Vagina (tissue), 2 donors: ENCODE measurements around the gene RYR1.

Experiments
- POLR2A ChIP-seq, 2 donors: fragments of 450-650 bp; IDR thresholded peaks; one replicate each; pipeline ENCODE4 v1.6.1; 2017; ENCODE audit warnings: antibody characterized with exemption in 2 of 2, mild to moderate bottlenecking in 2 of 2, moderate library complexity in 2 of 2
- POLR2AphosphoS5 ChIP-seq, 2 donors: sonication (generic); formaldehyde crosslinking; IDR thresholded peaks; one replicate each; pipeline ENCODE4 v1.9.0; 2017; ENCODE audit warnings: antibody characterized with exemption in 2 of 2, mild to moderate bottlenecking in 2 of 2, low read depth in 1 of 2; ENCODE audit not compliant: insufficient read depth in 1 of 2

- TF ChIP-seq POLR2A (IDR thresholded peaks at IDR 0.05) (no peak), POLR2AphosphoS5 (IDR thresholded peaks at IDR 0.05; ENCODE audit: insufficient read depth in 1 of 2, low read depth in 1 of 2) (no peak)
These were observed 81.5 kb downstream of the RYR1 start for GRCh38 chr19:38514812-38515633.
